ENCODE results near the gene CCDC43. TPM values are rescaled to one million over a fixed set of nuclear protein-coding genes. Genes with fewer than 3 reads are reported as not detected.

CCDC43 gene
- total and polyA plus RNA-seq, 7 donors = 10.2 to 20.8 (median 14.9) TPM

DNA sequence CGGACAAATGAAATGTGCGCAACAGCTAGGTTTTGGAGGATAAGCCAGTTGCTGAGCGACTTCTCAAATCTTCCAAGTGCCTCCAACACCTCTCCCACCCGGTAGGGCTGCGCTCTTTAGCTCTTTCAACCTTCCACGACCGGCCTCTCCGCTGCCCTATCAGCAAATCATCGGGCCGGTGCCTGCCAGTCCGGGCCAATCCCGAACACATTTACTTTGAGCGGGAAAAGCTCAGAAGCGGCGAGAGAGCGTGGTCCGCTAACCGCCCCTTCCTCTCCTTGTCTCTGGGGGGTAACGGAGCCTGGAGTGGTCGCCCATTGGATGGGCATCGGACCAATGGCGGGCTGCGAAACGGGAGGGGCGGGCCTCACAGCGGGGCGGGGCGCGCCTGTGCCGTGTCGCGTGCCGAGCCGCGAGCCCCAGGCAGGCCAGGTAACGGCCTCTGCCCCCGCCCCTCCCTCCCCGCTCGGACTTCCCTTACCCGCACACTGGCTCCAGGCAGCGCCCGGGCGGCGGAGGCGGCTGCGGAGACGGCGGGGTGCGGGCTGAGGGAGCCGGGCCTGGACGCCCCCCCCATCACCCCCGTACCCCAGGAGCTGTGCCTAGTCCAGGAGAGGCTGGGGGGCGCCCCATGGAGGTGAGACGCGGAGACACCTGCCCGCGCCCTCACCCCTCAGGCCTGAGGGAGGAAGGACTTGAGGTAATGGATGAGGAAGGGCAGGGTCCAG, 33.4 kb downstream of the CCDC43 start, which contains the start of gene MEIOC:
TSS of gene MEIOC (plus strand) at position 486 of the 728 bp plus-strand sequence. CDS start at position 632, 146 bp downstream.
- DNase-seq = no peak
- Histone ChIP-seq H3K9me3 (no peaks in the 10 kb centered on the region), H3K4me1 (peaks cover 0 to 14% (median 5%) of the 10 kb centered on the region in 4 donors), H3K4me3 (peak within 1 kb of the TSS in 2 of 4 donors; percentile 26 to 31), H3K27ac (no peak within 1 kb of the TSS), H3K27me3 (peaks cover 30 to 56% (median 35%) of the 10 kb centered on the region in 3 donors), H3K36me3 (no peaks in the 10 kb centered on the region)
- TF ChIP-seq POLR2A (IDR thresholded peaks at IDR 0.05) (no peak), POLR2AphosphoS5 (IDR thresholded peaks at IDR 0.05) (no peak), CTCF (IDR thresholded peaks at IDR 0.05) (no peak), EP300 (IDR thresholded peaks at IDR 0.05) (no peak)
- intact Hi-C loops (cut with DNase I) = no loop called here
- WGBS, 2 donors = 8 to 20% methylated on average over 57 of the region's 57 CpGs

DNA sequence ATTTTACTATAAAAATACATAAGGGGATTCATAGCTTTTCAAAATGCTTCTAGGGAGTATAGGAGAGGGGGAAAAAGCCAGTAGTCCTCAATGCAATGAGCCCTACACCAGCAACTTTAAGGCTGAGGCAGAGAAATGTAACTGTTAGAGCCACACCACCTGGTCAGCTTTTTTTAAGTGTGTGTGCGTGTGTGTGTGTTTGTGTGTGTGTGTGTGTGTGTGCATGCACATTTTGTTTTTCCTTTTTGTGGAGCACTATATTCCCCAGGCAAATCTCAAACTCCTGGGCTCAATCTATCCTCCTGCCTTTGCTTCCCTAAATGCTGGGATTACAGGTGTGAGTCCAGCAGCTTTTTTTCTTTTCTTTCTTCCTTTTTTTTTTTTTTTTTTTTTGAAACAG, 35.6 kb downstream of the CCDC43 start:
- no peaks in the 10 kb centered on the region for H3K9me3 ChIP-seq
- peaks cover 0 to 14% (median 5%) of the 10 kb centered on the region in 4 donors for H3K4me1 ChIP-seq
- intact Hi-C loops (cut with DNase I) = no loop called here
- no peak for DNase-seq
- WGBS, 2 donors = 64 to 71% methylated on average over 1 of the region's 1 CpG
- no peaks in the 10 kb centered on the region for H3K36me3 ChIP-seq
- no peak overlapping the region for H3K27ac ChIP-seq
- no peak overlapping the region for H3K4me3 ChIP-seq
- TF ChIP-seq EP300 (IDR thresholded peaks at IDR 0.05) = no peak
- no peak for TF ChIP-seq POLR2AphosphoS5 (IDR thresholded peaks at IDR 0.05)
- TF ChIP-seq POLR2A (IDR thresholded peaks at IDR 0.05) = no peak
- TF ChIP-seq CTCF (IDR thresholded peaks at IDR 0.05) = no peak
- H3K27me3 ChIP-seq = peaks cover 30 to 56% (median 35%) of the 10 kb centered on the region in 3 donors

GRCh38 chr17:44653384-44653783, 36.2 kb downstream of the CCDC43 start:
- DNase-seq = no peak
- 92 to 98% methylated on average over 3 of the region's 3 CpGs for WGBS, 2 donors
- Histone ChIP-seq H3K36me3 (no peaks in the 10 kb centered on the region), H3K9me3 (no peaks in the 10 kb centered on the region), H3K27ac (no peak overlapping the region), H3K4me3 (no peak overlapping the region), H3K4me1 (peaks cover 0 to 14% (median 5%) of the 10 kb centered on the region in 4 donors), H3K27me3 (peaks cover 30 to 54% (median 34%) of the 10 kb centered on the region in 3 donors)
- intact Hi-C loops (cut with DNase I) = no loop called here
- no peak for TF ChIP-seq EP300 (IDR thresholded peaks at IDR 0.05)
- TF ChIP-seq POLR2AphosphoS5 (IDR thresholded peaks at IDR 0.05) = no peak
- TF ChIP-seq POLR2A (IDR thresholded peaks at IDR 0.05) = no peak
- TF ChIP-seq CTCF (IDR thresholded peaks at IDR 0.05) = no peak

- H3K9me3 ChIP-seq = no peaks in the 10 kb centered on the region
- H3K4me1 ChIP-seq = peaks cover 0 to 14% (median 5%) of the 10 kb centered on the region in 4 donors
- intact Hi-C loops (cut with DNase I) = no loop called here
- no peak overlapping the region for H3K4me3 ChIP-seq
- H3K36me3 ChIP-seq = no peaks in the 10 kb centered on the region
- no peak for DNase-seq
- H3K27ac ChIP-seq = no peak overlapping the region
- TF ChIP-seq POLR2A (IDR thresholded peaks at IDR 0.05) (no peak), POLR2AphosphoS5 (IDR thresholded peaks at IDR 0.05) (no peak), EP300 (IDR thresholded peaks at IDR 0.05) (no peak), CTCF (IDR thresholded peaks at IDR 0.05) (no peak)
- WGBS, 2 donors = 76 to 83% methylated on average over 8 of the region's 8 CpGs
- H3K27me3 ChIP-seq = peaks cover 30 to 50% (median 32%) of the 10 kb centered on the region in 3 donors
Observed at GRCh38 chr17:44652727-44653126, 36.8 kb downstream of the CCDC43 start.

Data from sigmoid colon (tissue), 7 donors.